SK-N-SH (cell line): Measurements from ENCODE around the gene CFAP68. TPM values are rescaled to one million over a fixed set of nuclear protein-coding genes. Genes with fewer than 3 reads are reported as not detected.

Source experiments
- CTCF ChIA-PET: fragments of 300-600, 350-600 bp; formaldehyde crosslinking; extraction: SDS; loops from one replicate; lab custom pipeline; 2021; lab: Yijun Ruan, JAX
- POLR2A ChIA-PET: fragments of 350-600 bp; sonication (Branson Sonifier 250); formaldehyde crosslinking; extraction: SDS; loops from one replicate; lab custom pipeline; 2020; ENCODE audit warnings: antibody characterized with exemption, inconsistent platforms; lab: Yijun Ruan, JAX
- DNase-seq: peaks from one replicate; pipeline ENCODE4 v3.0.0; 2012
- H2AFZ ChIP-seq: fragments of 200-600 bp; sonication (generic); 2 replicates; pipeline ENCODE4 v1.8.1; 2016; ENCODE audit warnings: antibody characterized with exemption, mild to moderate bottlenecking, low read depth
- H3F3A ChIP-seq: fragments of 200-600 bp; sonication (generic); replicated peaks from 2 replicates; pipeline ENCODE3; 2016; ENCODE audit warnings: antibody characterized with exemption, mild to moderate bottlenecking; ENCODE audit not compliant: insufficient read depth
- H3K27ac ChIP-seq, 2 experiments: fragments of 200-500 bp in 1 of 2; fragments of 200-600 bp in 1 of 2; sonication (Bioruptor generic) in 1 of 2; sonication (generic), shearing (Covaris generic) in 1 of 2; 2 replicates each; pipeline versions ENCODE4 v1.5.1 to v1.6.1; 2014 to 2016; ENCODE audit warnings: low read depth in 2 of 2, inconsistent platforms in 1 of 2, low read length in 1 of 2, mild to moderate bottlenecking in 1 of 2, mixed read lengths in 1 of 2
- H3K27me3 ChIP-seq: fragments of 200-600 bp; sonication (generic), shearing (Covaris generic); 2 replicates; pipeline ENCODE4 v1.6.1; 2016; ENCODE audit warnings: mixed run types; ENCODE audit not compliant: insufficient read depth
- H3K36me3 ChIP-seq, 2 experiments: fragments of 200-500 bp in 1 of 2; fragments of 200-600 bp in 1 of 2; sonication (Bioruptor generic) in 1 of 2; sonication (generic) in 1 of 2; replicated peaks in 1 of 2; 2 replicates each; pipeline versions ENCODE3 to v1.5.1; 2014 to 2016; ENCODE audit warnings: low read length in 1 of 2, mild to moderate bottlenecking in 1 of 2; ENCODE audit not compliant: insufficient read depth in 2 of 2, control insufficient read depth in 1 of 2
- H3K4me1 ChIP-seq, 2 experiments: fragments of 200-500 bp in 1 of 2; fragments of 200-600 bp in 1 of 2; sonication (Bioruptor generic) in 1 of 2; sonication (generic), shearing (Covaris generic) in 1 of 2; 2 replicates each; pipeline versions ENCODE4 v1.5.1 to v1.6.1; 2014 to 2016; ENCODE audit warnings: low read depth in 1 of 2, low read length in 1 of 2, mixed run types in 1 of 2; ENCODE audit not compliant: insufficient read depth in 2 of 2, control insufficient read depth in 1 of 2
- H3K4me2 ChIP-seq: fragments of 200-600 bp; sonication (generic), shearing (Covaris generic); 2 replicates; pipeline ENCODE4 v1.6.1; 2017; ENCODE audit warnings: mixed run types
- H3K4me3 ChIP-seq, 2 experiments: fragments of 200-500 bp in 1 of 2; fragments of 200-600 bp in 1 of 2; sonication (Bioruptor generic) in 1 of 2; sonication (generic), shearing (Covaris generic) in 1 of 2; 2 replicates each; pipeline versions ENCODE4 v1.5.1 to v1.8.1; 2014 to 2016; ENCODE audit warnings: low read depth in 2 of 2, inconsistent platforms in 1 of 2, low read length in 1 of 2, mild to moderate bottlenecking in 1 of 2, mixed read lengths in 1 of 2, moderate library complexity in 1 of 2
- H3K79me2 ChIP-seq: fragments of 200-600 bp; sonication (generic); 2 replicates; pipeline ENCODE4 v1.8.1; 2017; ENCODE audit warnings: mild to moderate bottlenecking; ENCODE audit not compliant: insufficient read depth
- H3K9ac ChIP-seq: fragments of 200-600 bp; sonication (generic); 2 replicates; pipeline ENCODE4 v1.6.1; 2017; ENCODE audit warnings: mixed run types
- H3K9me2 ChIP-seq: fragments of 200-600 bp; sonication (generic); 2 replicates; pipeline ENCODE4 v1.6.1; 2017; ENCODE audit warnings: mixed run types
- H3K9me3 ChIP-seq: fragments of 200-600 bp; sonication (generic); 2 replicates; pipeline ENCODE4 v1.6.1; 2017; ENCODE audit warnings: mixed run types, mild to moderate bottlenecking, moderate library complexity
- H4K20me1 ChIP-seq: fragments of 200-600 bp; sonication (generic); 2 replicates; pipeline ENCODE4 v1.6.1; 2017; ENCODE audit warnings: mild to moderate bottlenecking, mixed run types; ENCODE audit not compliant: insufficient read depth
- CTCF ChIP-seq: fragments of 200-600 bp; sonication (generic); IDR thresholded peaks from 2 replicates; pipeline ENCODE4 v1.6.1; 2017; ENCODE audit warnings: antibody characterized with exemption, mild to moderate bottlenecking, moderate library complexity
- ELF1 ChIP-seq: IDR thresholded peaks from 2 replicates; pipeline ENCODE4 v1.4.0; 2012
- EP300 ChIP-seq, 2 experiments: IDR thresholded peaks; 2 replicates each; pipeline versions ENCODE4 v1.4.0 to v1.6.1; 2012; ENCODE audit warnings: borderline replicate concordance in 1 of 2, low read depth in 1 of 2, low read length in 1 of 2
- FOXJ3 ChIP-seq: sonication (generic); formaldehyde crosslinking; IDR thresholded peaks from 2 replicates; pipeline ENCODE4 v1.5.1; 2020; ENCODE audit warnings: mild to moderate bottlenecking, missing genetic modification reagents
- FOXM1 ChIP-seq: IDR thresholded peaks from 2 replicates; pipeline ENCODE4 v1.4.0; 2012; ENCODE audit warnings: low read depth, mild to moderate bottlenecking
- GATA2 ChIP-seq: sonication (generic); formaldehyde crosslinking; IDR thresholded peaks from 2 replicates; pipeline ENCODE4 v1.5.0; 2020; ENCODE audit warnings: mild to moderate bottlenecking, missing genetic modification reagents
- IRF3 ChIP-seq: fragments of 150-350 bp; IDR thresholded peaks from 2 replicates; pipeline ENCODE4 v1.6.1; 2016; ENCODE audit warnings: mild to moderate bottlenecking, low read depth, low read length
- JUND ChIP-seq: IDR thresholded peaks from 2 replicates; pipeline ENCODE4 v1.4.0; 2012
- MAX ChIP-seq: IDR thresholded peaks from 2 replicates; pipeline ENCODE4 v1.4.0; 2012; ENCODE audit warnings: low read depth
- MEF2A ChIP-seq: IDR thresholded peaks from 2 replicates; pipeline ENCODE4 v1.4.0; 2012; ENCODE audit warnings: low read depth, borderline replicate concordance
- MXI1 ChIP-seq: IDR thresholded peaks from 2 replicates; pipeline ENCODE4 v1.6.1; 2012; ENCODE audit warnings: mild to moderate bottlenecking, low read depth, low read length, improper control_type of control experiment
- NFIC ChIP-seq: IDR thresholded peaks from 2 replicates; pipeline ENCODE4 v1.4.0; 2012; ENCODE audit warnings: borderline replicate concordance
- NRF1 ChIP-seq: IDR thresholded peaks from 2 replicates; pipeline ENCODE4 v1.6.1; 2012; ENCODE audit warnings: low read depth, mild to moderate bottlenecking, low read length
- PBX3 ChIP-seq: IDR thresholded peaks from 2 replicates; pipeline ENCODE4; 2012
- POLR2AphosphoS5 ChIP-seq: IDR thresholded peaks from 2 replicates; pipeline ENCODE4 v1.6.1; 2012; ENCODE audit warnings: low read depth, low read length
- RAD21 ChIP-seq: IDR thresholded peaks from 2 replicates; pipeline ENCODE4 v1.6.1; 2012; ENCODE audit warnings: mild to moderate bottlenecking, low read length
- RCOR1 ChIP-seq: fragments of 150-350 bp; IDR thresholded peaks from 2 replicates; pipeline ENCODE4 v1.6.1; 2017; ENCODE audit warnings: antibody characterized with exemption, low read length
- RFX5 ChIP-seq: IDR thresholded peaks from 2 replicates; pipeline ENCODE4 v1.6.1; 2012; ENCODE audit warnings: mild to moderate bottlenecking, improper control_type of control experiment, low read length
- SMC3 ChIP-seq: IDR thresholded peaks from 2 replicates; pipeline ENCODE4 v1.6.1; 2012; ENCODE audit warnings: low read depth, low read length, improper control_type of control experiment
- TAF1 ChIP-seq: IDR thresholded peaks from 2 replicates; pipeline ENCODE4 v1.6.1; 2012; ENCODE audit warnings: low read depth, mild to moderate bottlenecking, low read length, moderate library complexity, borderline replicate concordance
- USF2 ChIP-seq: fragments of 150-350 bp; IDR thresholded peaks from 2 replicates; pipeline ENCODE4 v1.6.1; 2017; ENCODE audit warnings: antibody characterized with exemption, low read length, low read depth, borderline replicate concordance
- WGBS: methylation state at CpG from one replicate; pipeline ENCODE4 v1.1.6; 2017; ENCODE audit warnings: low lambda C conversion rate; 5-methylcytosine and 5-hydroxymethylcytosine counted together
- polyA plus RNA-seq, 3 experiments: library from polyadenylated mRNA; depleted of rRNA; stranded (reverse); fragments of >200 nt; gene quantifications; 2 replicates each; pipeline ENCODE4 v1.2.3, GENCODE V29; 2012

CFAP68 gene
- polyA plus RNA-seq, 1 of the 3 experiments (the other 2 are of a cell fraction): 61.2 TPM

- Histone ChIP-seq H2AFZ (no peak overlapping the region), H3F3A (no peaks in the 10 kb centered on the region), H3K4me1 (no peaks in the 10 kb centered on the region), H3K9me2 (no peaks in the 10 kb centered on the region), H3K79me2 (no peaks in the 10 kb centered on the region), H3K36me3 (peaks cover 38 to 49% of the 10 kb centered on the region in 2 experiments)
- TF ChIP-seq FOXJ3 (CRISPR knock-in tag) (no peak), GATA2 (CRISPR knock-in tag) (no peak), RCOR1 (no peak), NRF1 (no peak), MXI1 (no peak), MEF2A (no peak), RFX5 (no peak), ELF1 (no peak), POLR2AphosphoS5 (no peak), RAD21 (no peak), NFIC (no peak), EP300 (IDR thresholded peaks at IDR 0.05; ENCODE audit: borderline replicate concordance in 1 of 2, low read depth in 1 of 2, low read length in 1 of 2) (no peak), CTCF (no peak), MAX (no peak), USF2 (no peak), FOXM1 (no peak), TAF1 (no peak)
- TF ChIP-seq, all 33 proteins: peak for 0
- ChIA-PET POLR2A (no interaction called here), CTCF (interaction anchor here (0.6 to 1.2 kb wide), 2 partner anchors 10 to 14 kb away, joined by 3 to 6 read pairs; no protein-coding TSS in a partner anchor)
- no peak for DNase-seq
- Histone ChIP-seq H4K20me1 (no peaks in the 10 kb centered on the region), H3K4me3 (no peak overlapping the region), H3K4me2 (no peak overlapping the region), H3K9me3 (no peaks in the 10 kb centered on the region), H3K27ac (no peak overlapping the region), H3K9ac (no peak overlapping the region), H3K27me3 (no peaks in the 10 kb centered on the region)
Measured at GRCh38 chr11:111855506-111855905, 23.8 kb upstream of the CFAP68 start.

GRCh38 chr11:111860257-111860656, 19.1 kb upstream of the CFAP68 start:
- Histone ChIP-seq H3K4me3 (no peak overlapping the region), H3K27me3 (no peaks in the 10 kb centered on the region), H3K9me2 (no peaks in the 10 kb centered on the region), H2AFZ (no peak overlapping the region), H3K27ac (no peak overlapping the region), H3K36me3 (peaks cover 44 to 50% of the 10 kb centered on the region in 2 experiments), H3K9me3 (no peaks in the 10 kb centered on the region), H3K4me1 (no peaks in the 10 kb centered on the region), H3K4me2 (no peak overlapping the region), H3F3A (no peaks in the 10 kb centered on the region), H4K20me1 (no peaks in the 10 kb centered on the region), H3K9ac (no peak overlapping the region), H3K79me2 (no peaks in the 10 kb centered on the region)
- POLR2A ChIA-PET: no interaction called here
- WGBS: 94% methylated on average over 3 of the region's 3 CpGs
- no peak for DNase-seq
- CTCF ChIA-PET: interaction anchor here (0.6 kb wide), 1 partner anchor 130 kb away, joined by 3 read pairs; no protein-coding TSS in a partner anchor
- TF ChIP-seq IRF3: no peak
- no peak for TF ChIP-seq SMC3
- no peak for TF ChIP-seq JUND
- TF ChIP-seq RFX5: no peak
- no peak for TF ChIP-seq POLR2AphosphoS5
- no peak for TF ChIP-seq CTCF
- TF ChIP-seq TAF1: no peak
- no peak for TF ChIP-seq PBX3
- no peak for TF ChIP-seq FOXJ3 (CRISPR knock-in tag)
- no peak for TF ChIP-seq RCOR1
